ENCODE data around the gene DCANP1.
"Not testable (repeated sequence)": the region's sequence is repeated elsewhere in the genome, so short reads cannot be mapped to it uniquely, and the experiment has no call there.

Gene DCANP1, protein sequence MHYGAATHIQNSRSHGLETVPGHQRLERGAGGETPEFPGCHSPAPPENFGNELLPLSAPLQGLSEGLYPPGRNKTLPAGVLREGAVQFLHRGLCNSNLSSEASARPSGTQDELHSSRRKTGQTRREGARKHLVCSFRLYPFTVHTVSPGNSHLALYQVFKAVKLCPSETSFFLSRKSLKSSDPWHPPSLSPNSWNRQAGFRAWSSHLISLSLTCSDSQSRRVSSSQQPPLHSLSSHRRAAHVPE

DNA sequence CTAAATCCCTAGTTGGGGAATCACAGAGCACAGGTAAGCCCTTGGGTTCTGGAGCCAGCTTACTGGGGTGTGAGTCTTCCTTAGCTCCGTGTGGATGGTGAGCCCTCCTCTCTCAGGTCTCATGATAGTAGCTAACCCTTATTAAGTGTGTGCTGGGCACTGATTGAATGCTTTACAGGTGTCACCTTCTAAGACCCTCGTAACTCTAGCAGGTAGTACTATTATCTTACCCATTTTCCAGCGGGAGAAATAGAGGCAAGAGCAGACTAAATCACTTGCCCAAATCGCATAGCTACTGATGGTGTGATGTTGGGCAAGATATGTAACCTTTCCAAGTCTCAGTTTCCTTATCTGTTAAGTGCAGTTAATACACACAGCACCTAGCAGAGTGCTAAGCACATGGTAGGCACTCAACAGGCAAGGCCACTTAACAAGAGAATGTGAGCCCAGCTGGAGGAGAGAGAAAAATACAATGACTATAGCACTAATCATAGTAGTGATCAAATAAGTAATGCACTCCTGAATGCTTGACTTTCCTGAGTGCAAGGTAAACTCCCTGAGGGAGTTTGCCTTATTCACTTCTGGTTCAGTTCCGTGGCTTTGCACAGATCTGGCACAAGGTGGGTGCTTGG is at the start of gene DCANP1:
TSS of gene DCANP1 (minus strand) at position 51 of the 632 bp plus-strand sequence. CDS start 240 bp downstream, outside the sequence.
- DNase-seq (ENCODE audit: low spot score) = no peak

DNA sequence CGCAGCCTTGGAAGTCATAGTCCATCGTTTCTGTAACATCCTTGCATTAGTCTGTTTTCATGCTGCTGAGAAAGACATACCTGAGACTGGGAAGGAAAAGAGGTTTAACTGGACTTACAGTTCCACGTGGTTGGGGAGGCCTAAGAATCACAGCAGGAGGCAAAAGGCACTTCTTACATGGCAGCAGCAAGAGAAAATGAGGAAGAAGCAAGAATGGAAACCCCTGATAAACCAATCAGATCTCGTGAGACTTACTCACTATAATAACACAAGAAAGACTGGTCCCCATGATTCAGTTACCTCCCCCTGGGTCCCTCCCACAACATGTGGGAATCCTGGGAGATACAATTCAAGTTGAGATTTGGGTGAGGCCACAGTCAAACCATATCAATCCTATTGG is 48.4 kb upstream of the DCANP1 start:
- not testable (repeated sequence) for DNase-seq (ENCODE audit: low spot score)

DNA sequence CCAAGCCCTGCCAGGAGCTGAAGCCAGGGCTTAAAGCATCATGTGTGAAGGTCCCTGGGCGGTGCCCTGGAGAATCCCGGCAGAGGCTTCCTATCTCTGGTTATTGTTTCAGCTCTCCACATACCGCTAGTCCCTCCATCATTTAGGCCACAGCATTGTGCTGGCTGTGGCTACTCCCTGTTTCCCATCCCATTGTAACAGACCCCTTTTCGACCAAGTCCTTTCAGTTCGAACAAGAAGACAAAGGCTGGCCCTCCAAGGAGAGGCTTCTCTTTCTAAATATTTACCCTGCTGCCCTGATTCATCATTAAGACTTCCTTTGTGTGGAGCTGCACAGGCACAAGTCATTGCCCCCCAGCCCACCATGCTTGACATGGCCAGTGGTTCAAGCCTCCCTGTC is 47.0 kb upstream of the DCANP1 start:
- DNase-seq (ENCODE audit: low spot score) = no peak

DNA sequence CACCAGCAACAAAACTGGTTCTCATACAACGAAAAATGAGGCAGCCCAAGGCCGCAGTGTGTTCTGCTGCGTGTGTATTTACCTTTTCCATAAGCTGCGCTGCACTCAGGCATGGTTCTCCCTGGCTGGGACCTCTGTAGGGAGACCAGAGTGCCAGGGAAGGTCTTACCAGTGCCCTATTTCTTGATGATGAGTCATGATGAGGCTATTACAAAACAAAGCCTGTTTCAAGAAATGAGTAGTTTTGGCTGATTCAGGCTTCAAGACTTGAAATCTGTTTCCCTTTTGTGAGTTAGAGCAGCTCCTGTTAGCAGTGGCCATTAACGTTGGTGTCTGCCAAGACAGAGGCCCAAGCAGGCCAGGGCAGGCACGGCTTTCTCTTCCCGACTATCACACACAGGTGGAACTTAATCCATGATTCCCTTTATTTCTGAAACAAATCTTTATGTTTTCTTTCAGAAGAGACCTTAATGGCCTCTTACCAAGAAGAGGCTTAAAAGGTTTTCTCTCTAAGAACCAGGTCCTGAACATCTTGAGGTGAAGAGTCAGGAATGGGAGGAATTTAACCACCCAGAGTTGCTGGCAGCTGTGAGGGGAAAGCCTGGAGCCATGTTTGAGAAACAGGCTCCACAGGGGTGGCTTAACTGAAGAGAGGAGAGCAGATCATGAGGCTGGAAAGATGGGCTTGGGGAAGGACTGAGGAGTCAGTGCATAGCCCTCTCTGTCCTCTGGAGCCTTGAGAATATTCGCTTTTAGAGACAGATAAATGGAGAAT is 46.4 kb upstream of the DCANP1 start:
- DNase-seq (ENCODE audit: low spot score) = no peak

DNA sequence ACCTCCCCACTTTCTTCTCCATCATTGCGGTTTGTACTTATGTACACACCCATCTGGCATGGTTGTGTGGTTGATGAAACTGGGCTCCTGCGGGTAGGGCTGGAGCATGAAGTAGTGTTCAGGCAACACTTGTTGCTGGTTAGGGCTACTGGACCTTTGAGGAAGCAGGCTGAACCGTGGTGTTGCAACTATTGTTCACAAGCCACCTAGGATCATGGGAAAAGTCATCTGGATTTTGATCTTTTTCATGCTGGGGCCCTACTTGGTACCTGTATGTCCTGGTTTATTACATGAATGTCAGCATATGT is 45.1 kb upstream of the DCANP1 start:
- DNase-seq (ENCODE audit: low spot score) = no peak

DNA sequence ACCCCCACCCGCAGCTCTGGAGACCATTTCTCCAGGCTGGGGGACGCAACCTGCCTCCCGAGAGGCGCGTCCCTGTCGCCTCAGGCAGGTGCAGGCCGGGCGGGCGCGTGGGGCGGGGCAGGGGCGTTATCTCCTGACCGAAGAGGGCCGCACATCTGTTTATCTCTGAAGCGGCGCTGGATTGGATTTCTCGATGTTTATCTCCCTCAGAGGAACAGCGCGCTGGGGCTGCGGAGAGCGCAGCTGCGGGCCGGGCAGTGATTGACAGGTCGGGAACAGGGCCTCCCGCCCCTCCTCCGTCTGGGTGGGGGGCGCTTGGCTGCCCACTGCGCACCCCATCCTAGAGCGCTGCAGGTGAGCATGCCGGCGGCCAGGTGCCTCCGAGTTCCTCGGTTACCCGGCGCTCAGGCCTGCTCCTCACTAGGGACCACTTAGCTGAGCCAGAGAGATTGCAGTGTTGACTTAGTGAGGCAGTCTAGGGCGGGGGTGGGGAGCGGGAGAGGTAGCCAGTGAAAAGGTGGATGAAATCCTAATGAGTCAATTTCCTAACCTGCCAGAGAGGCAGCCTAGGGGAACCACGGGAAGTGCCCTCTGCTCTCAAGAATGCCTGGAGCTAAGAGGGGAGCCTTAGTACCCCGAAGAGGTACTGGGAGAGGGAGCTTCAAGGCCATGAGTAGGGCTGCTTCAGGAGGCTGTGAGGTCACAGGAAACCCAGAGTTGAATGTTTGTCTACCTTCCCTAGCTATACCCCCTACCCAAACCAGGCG is 44.6 kb upstream of the DCANP1 start:
- DNase-seq (ENCODE audit: low spot score) = no peak

DNA sequence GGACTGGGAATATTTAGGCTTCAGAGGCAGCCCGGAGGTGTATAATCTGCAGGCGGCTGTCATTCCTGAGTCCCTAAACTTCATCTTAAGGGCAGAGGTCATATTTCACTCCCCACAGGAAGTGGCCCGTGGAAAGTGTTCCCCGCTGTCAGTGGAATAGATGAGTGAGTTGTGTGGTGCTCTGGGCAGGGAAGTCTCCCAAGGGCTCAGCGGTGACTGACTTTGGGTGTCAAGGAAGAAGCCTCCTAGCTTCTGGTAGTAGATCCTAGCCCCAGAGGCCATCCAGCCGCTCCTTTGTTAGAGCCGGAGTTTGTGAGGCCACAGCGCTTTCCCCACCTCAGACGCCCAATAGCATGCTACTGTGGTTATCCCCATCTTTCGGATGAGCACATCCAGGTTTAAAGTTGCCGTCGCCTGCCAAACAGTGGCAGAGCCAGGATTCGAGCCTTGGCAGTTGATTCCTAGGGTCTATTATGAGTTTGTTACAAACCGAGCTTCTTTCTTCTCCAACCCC is 43.9 kb upstream of the DCANP1 start:
- no peak for DNase-seq (ENCODE audit: low spot score)

DNA sequence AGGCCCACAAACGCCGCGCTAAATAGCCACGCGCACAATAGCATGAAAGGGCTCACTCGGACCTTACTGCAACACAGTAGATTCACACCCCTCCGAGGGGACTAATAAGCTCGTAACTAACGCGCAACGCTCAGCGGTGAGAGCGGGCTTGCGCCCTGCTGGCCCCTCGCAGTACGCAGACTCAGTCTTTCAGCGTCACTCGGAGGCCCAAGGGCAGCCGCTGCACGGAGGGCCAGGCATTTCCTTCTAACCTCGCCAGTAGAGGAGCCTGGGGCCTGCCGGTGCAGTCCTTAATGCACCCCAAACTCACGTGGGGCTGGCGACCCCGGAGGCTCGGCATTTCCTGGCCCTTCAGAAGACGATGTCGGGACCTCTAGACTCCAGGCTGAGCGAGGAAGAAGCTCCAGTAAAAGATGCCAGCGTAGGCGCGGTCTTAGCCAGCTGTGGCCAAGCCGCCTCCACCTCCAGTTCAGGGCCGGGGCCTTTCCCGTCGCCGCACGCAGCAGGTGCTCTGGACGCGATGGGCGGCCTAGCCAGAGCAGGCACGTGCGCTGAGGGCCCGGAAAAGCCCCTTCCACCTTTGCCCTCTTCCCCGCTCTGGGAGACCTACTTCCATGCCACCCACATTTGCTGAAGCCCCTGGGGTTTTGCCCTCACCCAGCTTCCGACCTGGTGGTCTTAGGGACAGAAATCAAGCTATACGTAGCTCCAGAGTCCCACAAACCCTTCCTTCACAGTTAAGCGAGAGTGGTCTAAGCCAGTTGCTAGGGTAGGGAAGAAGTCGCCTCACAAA is 43.3 kb upstream of the DCANP1 start:
- DNase-seq (ENCODE audit: low spot score) = no peak

DNA sequence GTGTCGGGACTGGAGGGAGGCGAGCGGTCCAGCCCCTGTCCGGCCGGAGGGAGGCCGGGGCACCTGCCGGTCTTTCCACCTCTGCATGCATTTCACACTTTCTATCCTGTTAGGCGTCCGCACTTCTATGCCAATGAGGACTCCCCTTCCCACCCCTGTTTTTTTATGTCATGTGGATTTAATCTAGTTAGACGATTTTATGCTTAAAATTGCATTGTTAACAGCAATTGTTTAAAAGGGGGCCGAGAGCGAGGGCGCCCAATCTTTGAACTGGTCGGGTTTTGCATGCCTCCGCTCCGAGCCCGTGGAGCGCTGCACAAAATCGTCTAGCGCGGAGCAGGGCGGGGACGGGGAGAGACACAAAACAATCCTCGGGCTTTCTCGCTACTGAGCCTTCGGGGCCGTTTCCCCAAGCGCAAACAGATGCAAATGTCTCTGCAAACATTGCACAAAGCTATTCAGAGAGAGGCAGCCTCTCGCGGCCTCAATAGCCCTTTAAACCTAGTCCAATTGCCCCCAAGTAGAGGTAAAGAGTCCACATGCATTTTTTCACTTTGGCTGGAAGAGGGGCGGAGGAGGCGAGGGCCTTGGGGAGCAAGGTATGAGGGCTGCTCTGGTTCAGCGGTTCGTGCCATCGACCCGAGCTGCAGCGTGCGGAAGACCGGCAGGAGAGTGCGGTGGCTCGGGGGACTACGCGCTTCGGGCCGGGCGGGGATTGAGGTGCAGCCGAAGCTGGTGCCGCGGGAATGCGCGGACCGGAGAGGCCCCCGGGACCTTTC is 42.5 kb upstream of the DCANP1 start:
- DNase-seq (ENCODE audit: low spot score) = no peak

DNA sequence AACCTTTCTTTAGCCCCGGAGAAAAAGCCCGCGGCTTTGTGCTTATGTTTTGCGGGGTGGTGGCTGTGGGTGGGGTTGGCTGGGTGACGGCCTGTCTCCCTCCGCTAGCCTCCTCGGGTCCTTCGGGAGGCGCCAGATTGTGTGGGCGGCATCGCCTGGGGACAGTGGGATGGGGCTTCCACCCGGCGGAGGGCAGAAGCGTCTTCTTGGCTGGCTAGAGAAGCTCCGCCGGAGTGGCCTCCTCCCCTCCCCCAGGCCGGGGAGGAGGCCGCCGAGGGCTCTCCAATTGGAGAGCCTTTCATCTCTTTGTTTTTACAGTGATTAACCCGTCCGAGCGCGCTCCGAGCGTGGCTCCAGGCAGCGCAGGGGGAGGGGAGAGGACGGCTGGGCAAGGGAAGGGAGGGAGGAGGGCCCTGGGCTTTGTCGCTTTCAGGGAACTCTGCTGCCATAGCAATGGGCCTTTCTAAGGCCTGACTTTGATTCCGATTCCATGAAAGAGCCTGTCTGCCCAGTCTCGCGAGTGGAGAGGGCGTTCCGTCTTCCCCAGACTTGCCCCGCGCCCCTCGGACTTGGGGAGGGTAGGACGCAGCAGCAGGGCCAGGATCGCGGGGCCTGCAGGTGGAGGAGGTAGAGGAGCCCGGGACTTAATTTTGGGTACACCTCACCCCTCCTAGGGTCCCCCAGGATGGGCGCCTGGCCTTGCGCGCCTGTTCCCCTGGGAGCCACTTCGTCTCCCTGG is 41.7 kb upstream of the DCANP1 start:
- DNase-seq (ENCODE audit: low spot score) = peak; percentile 94

DNA sequence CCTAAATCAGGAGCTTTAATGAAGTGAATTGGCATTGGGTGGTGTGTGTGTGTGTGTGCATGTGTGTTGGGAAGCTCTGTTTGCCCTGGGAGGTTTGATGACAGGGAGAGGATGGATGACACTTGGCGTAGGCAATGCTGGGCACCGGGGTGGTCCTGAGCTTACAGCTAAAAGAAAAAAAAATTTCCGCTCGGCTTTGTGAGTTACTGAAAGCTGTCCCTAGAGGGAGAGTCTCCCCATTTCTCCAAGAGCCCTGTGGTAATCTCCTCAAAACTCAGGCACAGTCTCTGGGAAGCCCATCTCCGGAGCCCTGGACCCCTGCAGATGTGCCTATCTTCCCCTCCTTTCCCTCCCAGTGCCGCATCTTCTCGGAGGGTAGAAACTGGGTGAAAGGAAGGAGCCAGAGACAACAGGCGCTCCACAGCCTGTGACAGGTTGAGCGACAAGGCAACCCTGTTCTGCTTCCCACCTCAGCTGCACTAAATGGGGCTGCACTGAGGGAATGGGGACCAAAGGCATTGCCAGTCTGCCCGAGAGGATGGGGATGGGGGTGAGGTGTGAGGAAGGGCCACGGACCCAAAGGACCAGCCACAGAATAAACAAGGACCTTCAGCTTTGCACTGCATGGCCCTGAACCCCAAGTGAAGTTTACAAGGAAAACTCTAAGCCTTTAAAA is 40.8 kb upstream of the DCANP1 start:
- no peak for DNase-seq (ENCODE audit: low spot score)

DNA sequence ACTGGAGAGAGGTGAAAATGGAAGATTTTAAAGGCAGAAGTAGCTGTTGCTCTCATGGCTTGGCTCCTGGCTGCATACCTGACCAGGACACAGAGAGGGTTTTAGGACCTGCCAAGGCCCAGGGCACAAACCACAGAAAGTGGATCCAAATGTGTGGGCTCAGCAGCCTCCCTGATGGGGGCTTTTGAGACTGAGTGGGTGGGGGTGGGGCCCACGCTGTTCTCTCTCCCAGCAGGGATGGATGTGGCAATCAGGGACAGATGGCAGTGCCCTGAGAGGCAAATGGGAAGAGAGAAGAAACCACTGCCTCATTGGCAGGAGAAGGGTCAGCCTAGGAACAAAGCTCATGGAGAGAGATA is 39.9 kb upstream of the DCANP1 start:
- no peak for DNase-seq (ENCODE audit: low spot score)

DNA sequence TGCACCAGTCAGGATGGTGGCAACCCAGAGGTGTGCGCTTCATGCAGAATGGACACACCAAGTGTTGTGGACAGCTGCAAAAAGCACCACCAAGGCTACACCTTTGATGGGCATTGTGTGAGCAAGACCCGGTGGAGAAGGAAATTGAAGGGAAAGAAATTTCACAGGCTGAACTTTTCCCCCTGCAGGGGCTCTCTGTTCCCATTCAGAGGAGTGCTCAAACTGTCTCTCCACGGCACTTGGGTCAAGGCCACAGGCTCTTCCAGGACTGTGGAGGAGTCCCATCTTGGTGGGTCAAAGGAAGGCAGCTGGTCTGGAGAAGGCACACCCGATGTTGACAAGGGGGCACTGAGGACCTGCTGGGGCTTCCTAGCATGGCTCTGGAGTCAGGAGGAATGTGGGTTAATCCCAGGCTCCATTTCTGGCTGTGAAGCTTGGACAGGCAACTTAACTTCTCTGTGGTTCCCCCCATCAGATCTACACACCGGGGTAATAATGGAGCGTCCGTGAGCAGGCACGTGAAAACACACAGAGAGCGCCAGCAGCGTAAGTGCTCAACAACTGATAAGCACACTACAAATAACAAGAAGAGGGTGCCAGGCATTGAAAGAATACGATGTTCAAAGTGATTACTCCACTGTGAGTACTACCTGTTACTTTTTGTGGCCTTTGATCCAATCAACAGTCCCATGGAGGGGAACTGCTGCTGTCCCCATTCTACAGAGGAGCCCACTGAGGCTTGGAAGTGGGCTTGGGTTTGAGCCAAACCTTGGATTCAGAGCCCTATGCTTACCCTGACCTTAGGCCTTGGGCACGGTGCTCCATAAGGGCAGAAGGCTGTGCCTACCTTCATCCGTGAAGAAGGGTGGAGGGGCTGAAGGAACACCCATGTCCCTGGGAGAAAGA is 39.2 kb upstream of the DCANP1 start:
- DNase-seq (ENCODE audit: low spot score) = no peak

DNA sequence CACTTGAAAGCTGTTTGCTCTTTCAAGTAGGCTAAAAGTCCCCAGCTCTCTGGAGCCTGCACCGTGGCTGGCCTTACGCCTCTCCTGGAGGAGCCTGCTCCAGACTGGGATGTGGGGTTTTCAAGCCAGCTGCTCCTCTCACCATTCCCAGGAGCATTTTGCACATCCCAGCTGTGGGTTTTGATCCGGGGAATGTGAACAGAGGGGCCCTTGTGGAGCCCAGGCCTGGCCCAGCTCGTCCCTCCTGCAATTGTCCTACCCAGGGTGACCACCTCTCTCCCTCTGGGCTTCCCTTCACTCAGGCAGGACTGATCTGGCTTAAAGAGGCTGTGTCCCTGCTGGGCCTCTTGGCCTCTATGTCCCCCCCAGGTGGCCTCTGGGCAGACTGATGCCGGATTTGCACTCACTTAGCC is 37.5 kb upstream of the DCANP1 start:
- DNase-seq (ENCODE audit: low spot score) = no peak

DNA sequence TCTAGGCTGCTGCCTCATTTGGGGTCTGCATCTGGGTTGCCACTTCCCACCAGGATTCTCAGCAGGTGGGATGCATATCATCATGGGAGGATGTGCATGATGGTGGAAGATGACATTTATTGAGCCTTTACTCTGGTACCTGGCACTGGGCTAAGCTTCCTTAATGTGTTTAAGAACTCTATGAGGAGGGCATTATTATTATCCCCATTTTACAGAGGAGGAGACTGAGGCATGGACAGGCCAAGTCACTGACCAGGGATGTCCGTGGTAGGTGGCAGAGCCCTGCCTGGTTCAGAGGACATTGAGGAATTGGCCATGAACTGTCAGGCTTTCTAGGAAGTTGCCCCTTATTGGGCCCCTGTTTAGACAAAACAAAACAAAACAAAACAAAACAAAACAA is 36.1 kb upstream of the DCANP1 start:
- DNase-seq (ENCODE audit: low spot score) = no peak

DNA sequence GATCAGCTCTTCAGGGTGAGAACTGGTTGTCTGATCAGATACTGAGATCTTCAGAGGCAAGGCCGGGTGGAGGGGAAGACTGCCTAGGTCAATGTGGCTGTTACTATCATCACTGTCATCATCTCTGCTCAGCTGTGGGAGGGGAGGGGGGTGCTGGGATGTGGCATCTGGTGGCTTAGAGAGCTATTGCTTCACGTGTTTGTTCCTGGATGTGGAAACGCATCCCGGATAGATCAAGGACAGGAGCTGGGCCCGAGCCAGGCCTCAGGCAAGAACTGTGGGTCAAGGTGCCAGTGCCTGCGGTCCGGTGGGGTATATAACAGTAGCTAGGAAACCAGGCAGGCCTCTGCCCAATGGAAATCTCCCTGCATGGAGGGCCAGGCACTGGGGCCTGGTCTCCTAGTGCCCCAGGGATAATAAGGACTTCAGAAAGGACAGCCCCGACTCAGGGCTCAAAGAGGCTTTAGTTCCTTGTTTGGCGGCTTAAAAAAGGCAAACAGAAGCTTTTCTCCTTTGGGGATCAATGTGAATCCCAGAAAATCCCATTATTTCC is 35.3 kb upstream of the DCANP1 start:
- DNase-seq (ENCODE audit: low spot score) = peak; percentile 64

DNA sequence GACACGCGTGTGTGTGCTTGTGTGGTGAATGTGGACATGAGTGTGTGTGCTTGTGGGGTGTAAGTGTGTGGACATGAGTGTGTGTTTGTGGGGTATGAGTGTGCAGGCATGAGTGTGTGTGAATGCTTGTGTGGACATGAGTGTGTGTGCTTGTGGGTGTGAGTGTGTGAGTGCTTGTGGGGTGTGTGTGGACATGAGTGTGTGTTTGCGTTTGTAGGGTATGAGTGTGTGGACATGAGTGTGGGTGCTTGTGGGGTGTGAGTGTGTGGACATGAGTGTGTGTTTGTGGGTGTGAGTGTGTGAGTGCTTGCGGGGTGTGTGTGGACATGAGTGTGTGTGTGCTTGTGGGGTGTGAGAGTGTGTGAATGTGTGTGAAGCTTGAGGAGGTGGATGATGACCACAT is 34.8 kb upstream of the DCANP1 start:
- DNase-seq (ENCODE audit: low spot score) = no peak

DNA sequence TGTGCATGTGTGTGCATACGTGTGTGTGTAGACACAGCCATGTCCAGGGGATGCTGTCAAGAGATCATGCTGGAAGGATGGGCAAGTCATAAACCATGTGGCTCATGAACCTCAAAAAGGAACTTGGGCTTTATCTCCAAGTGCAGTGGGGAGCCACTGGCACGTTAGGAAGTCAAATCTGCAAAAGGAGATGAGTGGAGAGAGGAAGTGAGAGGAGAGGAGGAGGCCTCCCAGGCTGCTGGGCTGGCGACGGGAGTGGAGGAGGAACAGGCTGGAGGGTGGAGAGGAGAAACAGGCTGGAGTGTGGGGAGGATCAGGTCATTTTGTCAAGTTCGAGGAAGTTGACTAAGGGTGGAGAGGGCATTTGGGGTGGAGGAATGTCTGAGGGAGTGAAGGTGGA is 34.2 kb upstream of the DCANP1 start:
- no peak for DNase-seq (ENCODE audit: low spot score)

Data from D341Med (cell line).